ENCODE data around the gene ZNF384.
"Not testable (repeated sequence)": the region's sequence is repeated elsewhere in the genome, so short reads cannot be mapped to it uniquely, and the experiment has no call there.

Gene ZNF384

DNA sequence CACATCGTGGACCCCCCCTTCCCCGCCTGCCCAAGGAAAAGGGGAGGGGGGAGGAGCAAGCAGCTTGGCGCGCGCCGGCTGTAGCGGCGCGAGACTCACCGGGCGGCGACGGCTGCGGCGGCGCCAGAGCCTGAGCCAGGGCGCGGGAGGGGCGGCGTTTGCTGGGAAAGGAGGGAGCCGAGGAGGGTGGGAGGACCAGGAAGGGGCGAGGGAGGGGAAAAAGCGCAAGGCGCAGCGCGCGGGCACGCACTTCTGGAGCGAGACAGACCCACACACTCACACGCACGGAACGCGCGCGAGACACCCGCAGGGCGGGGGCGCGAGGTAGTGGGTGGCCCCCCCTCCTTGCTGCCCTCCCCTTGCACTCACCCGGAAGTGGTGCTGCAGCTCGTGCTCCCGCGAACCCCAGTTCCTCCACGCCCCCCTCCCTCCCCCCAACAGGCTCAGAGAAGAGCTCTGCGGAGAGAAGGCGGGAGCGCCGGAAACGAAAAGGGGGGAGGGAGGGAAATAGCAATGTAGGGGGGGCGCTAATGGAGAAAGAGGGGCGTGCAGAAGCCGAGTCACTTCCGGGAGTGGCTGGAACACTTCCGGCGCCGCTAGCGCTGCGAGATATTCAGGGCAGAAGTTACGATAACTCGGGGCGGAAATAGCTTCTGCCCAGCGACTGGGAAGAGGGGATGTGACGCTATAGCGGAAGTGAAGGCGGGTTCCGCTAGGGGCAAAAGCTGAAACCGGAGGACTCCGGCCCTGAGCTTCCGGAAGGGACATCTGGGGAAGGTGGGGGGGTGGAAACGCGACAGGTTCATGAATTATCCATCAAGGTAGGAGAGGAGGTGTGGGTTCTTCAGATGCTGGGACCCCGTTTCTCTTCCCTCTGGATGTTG, at the start of gene ZNF384:
TSS of gene ZNF384 (minus strand) at position 377 of the 884 bp plus-strand sequence. CDS start 9,855 bp downstream, outside the sequence.
- peaks cover 41% of the 10 kb centered on the region for H3K4me1 Mint-ChIP-seq (ENCODE audit: low read depth)
- H3K9me3 Mint-ChIP-seq = no peaks in the 10 kb centered on the region
- peak within 1 kb of the TSS; percentile 97 for H3K4me3 Mint-ChIP-seq
- H3K27ac Mint-ChIP-seq = peak within 1 kb of the TSS; percentile 93
- no peaks in the 10 kb centered on the region for H3K27me3 Mint-ChIP-seq (ENCODE audit: low read depth)
- H3K36me3 Mint-ChIP-seq (ENCODE audit: low read depth) = peaks cover 27% of the 10 kb centered on the region

DNA sequence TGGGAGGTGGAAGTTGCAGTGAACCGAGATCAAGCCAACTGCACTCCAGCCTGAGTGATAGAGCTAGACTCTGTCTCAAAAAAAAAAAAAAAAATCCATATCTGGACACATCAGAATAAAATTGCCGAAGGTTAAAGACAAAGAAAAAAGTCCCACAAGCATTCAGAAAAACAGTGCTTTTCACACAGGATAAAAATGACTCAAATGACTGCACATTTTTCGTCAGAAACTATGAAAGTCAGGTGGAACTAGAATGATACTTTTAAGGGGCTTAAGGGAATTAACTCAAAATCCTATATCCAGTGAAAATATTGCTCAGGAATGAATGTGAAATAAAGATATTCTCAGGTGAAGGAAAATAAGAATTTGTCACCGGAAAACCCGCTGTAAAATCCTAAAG, 47.6 kb upstream of the ZNF384 start:
- Mint-ChIP-seq H3K27ac (no peak overlapping the region), H3K9me3 (no peaks in the 10 kb centered on the region), H3K36me3 (ENCODE audit: low read depth) (peaks cover 7% of the 10 kb centered on the region), H3K4me1 (ENCODE audit: low read depth) (peaks cover 7% of the 10 kb centered on the region), H3K27me3 (ENCODE audit: low read depth) (no peaks in the 10 kb centered on the region), H3K4me3 (no peak overlapping the region)

DNA sequence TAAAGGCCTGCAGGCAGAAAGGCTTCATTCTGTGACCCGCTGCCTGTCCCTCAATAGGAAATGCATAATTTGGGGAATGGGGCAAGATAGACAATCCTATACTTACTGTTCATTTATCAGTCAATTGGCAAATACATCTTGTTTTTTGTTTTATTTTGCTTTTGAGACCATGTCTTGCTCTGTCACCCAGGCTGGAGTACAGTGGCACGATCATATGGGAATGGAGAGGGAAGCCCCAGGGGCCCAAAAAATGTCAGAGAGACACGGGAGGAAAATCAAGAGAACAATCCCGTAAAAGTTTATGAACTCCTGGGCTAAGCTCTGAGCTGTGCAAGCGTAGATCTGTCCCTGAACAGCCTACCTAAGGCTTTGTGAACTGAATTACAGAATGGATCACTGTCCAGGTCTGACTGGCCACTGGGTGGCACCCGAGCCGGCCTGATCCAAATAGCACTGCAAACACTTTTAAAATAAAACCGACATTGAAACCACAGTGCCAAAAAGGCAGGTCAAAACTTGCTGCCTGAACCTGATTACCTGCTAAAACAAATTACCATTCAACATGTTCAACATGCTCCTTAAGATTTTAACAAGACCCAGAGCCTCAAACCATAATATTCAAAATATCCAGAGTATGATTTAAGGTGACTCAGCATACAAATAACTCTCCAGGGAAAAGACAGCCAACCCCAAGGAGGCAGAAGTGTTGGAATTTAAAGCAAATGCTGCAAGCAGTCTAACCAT, 46.4 kb upstream of the ZNF384 start:
- Mint-ChIP-seq H3K36me3 (ENCODE audit: low read depth) (peaks cover 13% of the 10 kb centered on the region), H3K4me1 (ENCODE audit: low read depth) (peaks cover 7% of the 10 kb centered on the region), H3K27me3 (ENCODE audit: low read depth) (no peaks in the 10 kb centered on the region), H3K9me3 (no peaks in the 10 kb centered on the region), H3K27ac (no peak overlapping the region), H3K4me3 (no peak overlapping the region)

DNA sequence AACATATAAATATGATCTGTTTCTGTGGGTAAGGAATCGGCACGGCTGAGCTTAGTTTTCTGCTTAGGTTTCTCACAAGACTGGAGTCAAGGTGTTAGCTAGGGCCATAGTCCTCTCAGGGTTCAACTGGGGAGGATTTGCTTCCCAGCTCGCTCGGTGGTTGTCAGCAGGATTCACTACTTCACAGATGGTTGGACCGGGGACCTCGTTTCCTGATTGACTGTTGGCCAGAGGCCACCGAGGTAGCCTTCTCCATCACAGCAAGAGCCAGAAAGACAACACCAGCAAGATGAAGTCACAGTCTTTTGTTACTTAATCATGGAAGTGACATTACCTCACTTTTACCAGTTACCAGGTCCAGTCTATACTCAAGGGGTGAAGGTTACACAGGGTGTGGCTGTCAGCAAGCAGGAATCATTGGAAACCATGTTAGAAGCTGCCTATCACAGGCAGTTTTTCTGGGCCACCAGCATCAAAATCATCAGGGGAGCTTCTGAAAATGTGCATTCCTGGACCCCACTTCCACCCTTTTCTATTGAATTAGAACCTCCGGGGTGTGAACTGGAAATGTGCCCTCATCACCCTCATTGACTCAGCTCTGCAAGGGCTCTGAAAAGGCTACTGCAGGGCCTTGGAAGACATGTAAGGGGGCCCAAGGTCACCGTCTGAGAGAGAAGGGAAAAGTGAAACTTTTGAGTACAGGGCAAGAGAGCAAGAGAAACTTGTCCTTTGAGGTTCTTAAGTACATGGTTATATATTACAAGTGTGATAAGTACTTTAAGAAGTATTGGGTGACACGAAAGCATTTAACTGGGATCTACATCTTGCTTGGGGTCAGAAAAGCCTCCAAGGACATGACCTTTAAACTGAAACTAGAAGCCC, 45.6 kb upstream of the ZNF384 start:
- no peak overlapping the region for H3K27ac Mint-ChIP-seq
- peaks cover 7% of the 10 kb centered on the region for H3K4me1 Mint-ChIP-seq (ENCODE audit: low read depth)
- peaks cover 18% of the 10 kb centered on the region for H3K36me3 Mint-ChIP-seq (ENCODE audit: low read depth)
- no peaks in the 10 kb centered on the region for H3K27me3 Mint-ChIP-seq (ENCODE audit: low read depth)
- H3K9me3 Mint-ChIP-seq = no peaks in the 10 kb centered on the region
- no peak overlapping the region for H3K4me3 Mint-ChIP-seq

DNA sequence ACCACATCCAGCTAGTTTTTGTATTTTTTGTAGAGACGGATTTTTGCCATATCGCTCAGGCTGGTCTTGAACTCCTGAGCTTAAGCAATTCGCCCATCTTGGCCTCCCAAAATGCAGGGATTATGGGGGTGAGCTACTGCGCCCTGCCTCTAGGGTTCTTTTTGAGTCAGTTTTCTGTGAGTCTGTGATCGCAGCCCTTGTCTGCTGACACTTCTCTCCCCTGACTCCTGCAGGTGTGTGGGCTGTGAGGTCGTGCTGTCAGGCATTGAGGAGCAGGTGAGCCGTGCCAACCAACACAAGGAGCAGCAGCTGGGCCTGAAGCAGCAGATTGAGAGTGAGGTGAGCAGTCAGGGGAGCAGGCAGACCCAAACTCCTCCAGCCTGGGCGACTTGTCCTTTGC, 41.0 kb upstream of the ZNF384 start:
- Mint-ChIP-seq H3K4me3 (no peak overlapping the region), H3K9me3 (no peaks in the 10 kb centered on the region), H3K27ac (no peak overlapping the region), H3K36me3 (ENCODE audit: low read depth) (peaks cover 20% of the 10 kb centered on the region), H3K27me3 (ENCODE audit: low read depth) (no peaks in the 10 kb centered on the region), H3K4me1 (ENCODE audit: low read depth) (peaks cover 3% of the 10 kb centered on the region)

DNA sequence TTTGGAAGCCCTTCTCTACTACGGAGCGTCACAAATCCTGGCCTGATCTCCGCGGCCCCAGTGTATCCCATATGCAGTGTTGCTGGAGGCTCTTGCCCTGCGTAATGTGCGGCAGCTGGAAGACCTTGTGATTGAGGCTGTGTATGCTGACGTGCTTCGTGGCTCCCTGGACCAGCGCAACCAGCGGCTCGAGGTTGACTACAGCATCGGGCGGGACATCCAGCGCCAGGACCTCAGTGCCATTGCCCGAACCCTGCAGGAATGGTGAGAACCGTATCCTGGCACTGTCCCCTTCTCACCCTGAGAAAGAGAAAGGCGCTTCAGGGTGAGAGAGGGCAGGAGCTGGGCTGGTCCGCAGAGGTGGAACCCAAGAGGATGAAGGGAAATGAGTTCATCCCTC, 40.0 kb upstream of the ZNF384 start:
- H3K4me1 Mint-ChIP-seq (ENCODE audit: low read depth) = peaks cover 9% of the 10 kb centered on the region
- no peaks in the 10 kb centered on the region for H3K27me3 Mint-ChIP-seq (ENCODE audit: low read depth)
- H3K9me3 Mint-ChIP-seq = no peaks in the 10 kb centered on the region
- no peak overlapping the region for H3K27ac Mint-ChIP-seq
- peaks cover 20% of the 10 kb centered on the region for H3K36me3 Mint-ChIP-seq (ENCODE audit: low read depth)
- no peak overlapping the region for H3K4me3 Mint-ChIP-seq

DNA sequence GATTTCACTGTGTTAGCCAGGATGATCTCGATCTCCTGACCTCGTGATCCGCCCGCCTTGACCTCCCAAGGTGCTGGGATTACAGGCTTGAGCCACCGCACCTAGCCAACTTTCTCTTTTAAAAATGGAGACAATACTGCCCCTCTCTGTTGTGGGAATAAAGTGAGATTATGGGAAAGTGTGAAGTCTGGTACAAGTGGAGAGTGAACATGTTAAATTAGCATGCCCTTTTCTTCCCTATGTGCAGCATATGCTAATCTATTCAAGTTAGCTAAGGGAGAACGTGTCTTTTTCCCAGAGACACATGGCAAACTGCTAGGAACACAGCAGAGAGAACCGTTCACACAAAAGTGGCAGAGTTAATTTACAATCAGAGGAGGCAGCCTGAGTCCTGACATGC, 36.2 kb upstream of the ZNF384 start:
- H3K4me1 Mint-ChIP-seq (ENCODE audit: low read depth) = peaks cover 17% of the 10 kb centered on the region
- no peaks in the 10 kb centered on the region for H3K27me3 Mint-ChIP-seq (ENCODE audit: low read depth)
- no peaks in the 10 kb centered on the region for H3K9me3 Mint-ChIP-seq
- peak overlapping the region; percentile 52 for H3K27ac Mint-ChIP-seq
- peak overlapping the region; percentile 61 for H3K4me3 Mint-ChIP-seq
- H3K36me3 Mint-ChIP-seq (ENCODE audit: low read depth) = peaks cover 12% of the 10 kb centered on the region

DNA sequence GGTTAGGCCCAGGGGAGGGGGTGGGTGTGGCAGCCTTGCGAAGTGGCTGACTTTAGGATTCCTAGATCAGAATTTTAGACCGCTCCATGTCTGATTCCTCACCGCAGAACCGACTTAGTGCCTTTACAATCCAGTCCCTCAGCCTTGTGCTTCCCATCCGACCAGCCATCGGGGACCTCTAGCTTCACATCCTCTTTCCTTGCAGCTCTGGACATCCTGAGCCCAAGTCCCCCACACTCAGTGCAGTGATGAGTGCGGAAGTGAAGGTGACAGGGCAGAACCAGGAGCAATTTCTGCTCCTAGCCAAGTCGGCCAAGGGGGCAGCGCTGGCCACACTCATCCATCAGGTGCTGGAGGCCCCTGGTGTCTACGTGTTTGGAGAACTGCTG, 35.2 kb upstream of the ZNF384 start:
- Mint-ChIP-seq H3K9me3 (no peaks in the 10 kb centered on the region), H3K27me3 (ENCODE audit: low read depth) (no peaks in the 10 kb centered on the region), H3K4me1 (ENCODE audit: low read depth) (peaks cover 17% of the 10 kb centered on the region), H3K36me3 (ENCODE audit: low read depth) (peaks cover 5% of the 10 kb centered on the region), H3K4me3 (peak overlapping the region; percentile 91), H3K27ac (peak overlapping the region; percentile 93)

DNA sequence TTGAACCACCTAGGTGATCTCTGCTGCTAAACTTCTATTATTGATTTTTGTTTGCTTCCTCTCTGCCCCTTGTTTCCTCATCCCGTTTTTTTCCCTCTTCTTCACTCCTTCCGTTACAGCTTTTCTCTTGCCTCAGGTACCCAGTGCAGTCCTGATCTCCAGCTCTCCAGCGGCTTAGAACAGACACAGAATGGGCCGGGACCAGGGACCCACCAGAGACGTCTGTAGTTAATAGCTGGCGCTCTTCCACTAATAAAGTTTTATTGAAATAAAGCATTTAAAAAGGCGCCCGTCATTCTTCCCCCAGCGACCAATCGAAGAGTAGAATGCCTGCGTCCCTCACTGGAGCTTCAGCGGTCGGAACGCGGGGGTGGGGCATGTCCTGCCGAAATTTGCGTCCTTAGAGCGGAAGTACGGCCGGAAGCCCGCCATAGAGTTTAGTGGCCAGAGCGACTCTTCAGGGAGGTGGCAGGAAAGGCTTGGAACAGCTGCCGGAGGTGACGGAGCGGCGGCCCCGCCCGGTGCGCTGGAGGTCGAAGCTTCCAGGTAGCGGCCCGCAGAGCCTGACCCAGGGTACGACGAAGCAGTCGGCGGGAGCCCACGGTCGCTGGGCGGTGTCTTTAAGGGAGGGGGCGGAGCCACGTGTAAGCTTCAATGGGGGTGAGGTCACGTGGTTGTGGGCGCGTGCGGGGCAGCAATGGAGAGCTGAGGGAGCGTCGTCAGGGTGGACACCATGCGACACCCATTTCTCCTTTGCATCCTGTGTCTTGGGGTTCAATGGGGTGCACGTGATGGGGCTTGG, 34.6 kb upstream of the ZNF384 start, which contains the start of gene COPS7A:
TSS of gene COPS7A (plus strand) at position 440 of the 802 bp plus-strand sequence. CDS start 611 bp downstream, outside the sequence.
- H3K4me1 Mint-ChIP-seq (ENCODE audit: low read depth) = peaks cover 17% of the 10 kb centered on the region
- peak within 1 kb of the TSS; percentile 93 for H3K27ac Mint-ChIP-seq
- H3K36me3 Mint-ChIP-seq (ENCODE audit: low read depth) = peaks cover 4% of the 10 kb centered on the region
- no peaks in the 10 kb centered on the region for H3K9me3 Mint-ChIP-seq
- H3K27me3 Mint-ChIP-seq (ENCODE audit: low read depth) = no peaks in the 10 kb centered on the region
- peak within 1 kb of the TSS; percentile 91 for H3K4me3 Mint-ChIP-seq

DNA sequence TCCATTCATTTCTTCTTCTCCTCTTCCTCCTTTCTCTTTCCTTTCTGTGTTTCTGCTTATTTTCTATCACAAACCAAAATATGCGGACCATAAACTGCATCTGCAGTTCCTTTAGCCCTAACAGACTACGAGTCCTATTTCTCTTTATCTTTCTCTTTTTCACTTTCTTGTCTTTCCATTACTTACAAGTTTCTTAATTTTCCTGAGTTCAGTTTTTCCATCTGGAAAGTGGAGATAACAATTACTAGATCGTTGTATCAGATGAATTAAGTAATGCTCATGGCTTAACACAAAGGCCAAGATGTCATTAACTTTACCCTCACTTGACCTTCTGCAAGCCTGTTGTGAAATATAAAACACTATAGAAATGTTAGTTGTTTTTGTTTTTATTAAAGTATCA, 33.7 kb upstream of the ZNF384 start:
- Mint-ChIP-seq H3K36me3 (ENCODE audit: low read depth) (peaks cover 4% of the 10 kb centered on the region), H3K27ac (no peak overlapping the region), H3K4me3 (no peak overlapping the region), H3K9me3 (no peaks in the 10 kb centered on the region), H3K4me1 (ENCODE audit: low read depth) (peaks cover 17% of the 10 kb centered on the region), H3K27me3 (ENCODE audit: low read depth) (no peaks in the 10 kb centered on the region)

DNA sequence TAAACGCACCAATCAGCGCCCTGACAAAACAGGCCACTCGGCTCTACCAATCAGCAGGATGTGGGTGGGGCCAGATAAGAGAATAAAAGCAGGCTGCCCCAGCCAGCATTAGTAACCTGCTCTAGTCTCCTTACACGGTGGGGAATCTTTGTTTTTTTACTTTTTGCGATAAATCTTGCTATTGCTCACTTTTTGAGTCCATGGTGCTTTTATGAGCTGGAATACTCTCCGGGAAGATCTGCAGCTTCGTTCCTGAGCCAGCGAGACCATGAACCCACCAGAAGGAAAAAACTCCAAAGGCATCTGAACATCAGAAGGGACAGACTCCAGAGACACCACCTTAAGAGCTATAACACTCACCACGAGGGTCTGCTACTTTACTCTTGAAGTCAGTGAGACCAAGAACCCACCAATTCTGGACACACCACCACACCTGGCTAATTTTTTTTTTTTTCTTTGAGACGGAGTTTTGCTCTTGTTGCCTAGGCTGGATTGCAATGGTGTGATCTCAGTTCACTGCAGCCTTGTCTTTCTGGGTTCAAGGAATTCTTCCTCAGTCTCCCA, 27.8 kb upstream of the ZNF384 start:
- Mint-ChIP-seq H3K4me3 (no peak overlapping the region), H3K4me1 (ENCODE audit: low read depth) (no peaks in the 10 kb centered on the region), H3K27me3 (ENCODE audit: low read depth) (peaks cover 4% of the 10 kb centered on the region), H3K27ac (no peak overlapping the region), H3K9me3 (no peaks in the 10 kb centered on the region), H3K36me3 (ENCODE audit: low read depth) (no peaks in the 10 kb centered on the region)

DNA sequence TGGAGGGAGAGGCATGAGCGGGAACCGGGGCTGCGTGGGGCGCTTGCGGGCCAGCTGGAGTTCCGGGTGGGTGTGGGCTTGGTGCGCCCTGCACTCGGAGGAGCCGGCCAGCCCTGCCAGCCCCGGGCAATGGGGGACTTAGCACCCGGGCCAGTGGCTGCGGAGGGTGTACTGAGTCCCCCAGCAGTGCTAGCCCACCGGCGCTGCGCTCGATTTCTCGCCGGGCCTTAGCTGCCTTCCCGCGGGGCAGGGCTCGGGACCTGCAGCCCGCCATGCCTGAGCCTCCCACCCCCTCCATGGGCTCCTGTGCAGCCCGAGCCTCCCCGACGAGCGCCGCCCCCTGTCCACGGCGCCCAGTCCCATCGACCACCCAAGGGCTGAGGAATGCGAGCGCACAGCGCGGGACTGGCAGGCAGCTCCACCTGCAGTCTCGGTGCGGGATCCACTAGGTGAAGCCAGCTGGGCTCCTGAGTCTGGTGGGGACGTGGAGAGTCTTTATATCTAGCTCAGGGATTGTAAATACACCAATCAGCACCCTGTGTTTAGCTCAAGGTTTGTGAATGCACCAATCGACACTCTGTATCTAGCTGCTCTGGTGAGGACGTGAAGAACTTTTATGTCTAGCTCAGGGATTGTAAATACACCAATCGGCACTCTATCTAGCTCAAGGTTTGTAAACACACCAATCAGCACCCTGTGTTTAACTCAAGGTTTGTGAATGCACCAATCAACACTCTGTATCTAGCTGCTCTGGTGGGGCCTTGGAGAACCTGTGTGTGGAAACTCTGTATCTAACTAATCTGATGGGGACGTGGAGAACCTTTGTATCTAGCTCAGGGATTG, 27.1 kb upstream of the ZNF384 start:
- not testable (repeated sequence) for H3K4me3 Mint-ChIP-seq; H3K4me1 Mint-ChIP-seq (ENCODE audit: low read depth); H3K27ac Mint-ChIP-seq; H3K36me3 Mint-ChIP-seq (ENCODE audit: low read depth); H3K9me3 Mint-ChIP-seq; H3K27me3 Mint-ChIP-seq (ENCODE audit: low read depth)

DNA sequence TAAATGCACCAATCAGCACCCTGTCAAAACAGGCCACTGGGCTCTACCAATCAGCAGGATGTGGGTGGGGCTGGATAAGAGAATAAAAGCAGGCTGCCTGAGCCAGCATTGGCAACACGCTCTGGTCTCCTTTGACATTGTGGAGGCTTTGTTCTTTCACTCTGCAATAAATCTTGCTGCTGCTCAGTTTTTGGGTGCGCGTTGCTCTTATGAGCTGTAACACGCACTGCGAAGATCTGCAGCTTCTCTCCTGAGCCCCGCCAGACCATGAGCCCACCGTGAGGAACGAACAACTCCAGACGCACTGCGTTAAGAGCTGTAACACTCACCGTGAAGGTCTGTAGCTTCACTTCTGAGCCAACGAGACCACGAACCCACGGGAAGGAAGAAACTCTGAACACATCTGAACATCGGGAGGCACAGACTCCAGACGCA, 19.8 kb upstream of the ZNF384 start:
- no peak overlapping the region for H3K4me3 Mint-ChIP-seq
- no peak overlapping the region for H3K27ac Mint-ChIP-seq
- peaks cover 7% of the 10 kb centered on the region for H3K4me1 Mint-ChIP-seq (ENCODE audit: low read depth)
- no peaks in the 10 kb centered on the region for H3K36me3 Mint-ChIP-seq (ENCODE audit: low read depth)
- H3K9me3 Mint-ChIP-seq = no peaks in the 10 kb centered on the region
- H3K27me3 Mint-ChIP-seq (ENCODE audit: low read depth) = peaks cover 20% of the 10 kb centered on the region
